ENCODE measurements around the gene IL1RN. TPM values are rescaled to one million over a fixed set of nuclear protein-coding genes. Genes with fewer than 3 reads are reported as not detected.

IL1RN gene
- total and polyA plus RNA-seq, 2 donors from 2014 or later, result 1.3 to 2.1 TPM

DNA sequence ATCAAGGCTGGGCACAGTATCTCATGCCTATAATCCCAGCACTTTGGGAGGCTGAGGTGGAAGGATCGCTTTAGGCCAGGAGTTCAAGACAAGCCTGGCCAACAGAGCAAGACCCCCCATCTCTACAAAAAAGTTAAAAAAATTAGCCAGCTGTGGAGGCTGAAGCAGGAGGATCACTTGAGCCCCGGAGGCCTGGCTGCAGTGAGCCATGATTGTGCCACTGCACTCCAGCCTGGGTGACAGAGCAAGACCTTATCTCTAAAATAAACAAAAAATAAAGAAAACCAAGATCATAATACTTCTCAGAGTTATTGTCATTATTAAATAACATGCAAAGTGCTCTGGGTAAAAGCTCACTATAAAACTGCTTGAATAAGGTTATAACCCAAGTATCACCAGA lies 14.9 kb downstream of the IL1RN start:
- DNase-seq (no peak), FAIRE-seq (no peak)
- Histone ChIP-seq H3K36me3 (ENCODE audit: control insufficient read depth in 2 of 3, insufficient read depth in 3 of 3, low read length in 3 of 3) (no peaks in the 10 kb centered on the region), H3K27ac (ENCODE audit: low read depth in 2 of 2, low read length in 2 of 2) (no peak overlapping the region), H3K27me3 (ENCODE audit: control insufficient read depth, insufficient read depth, low read length) (no peaks in the 10 kb centered on the region), H3K4me1 (ENCODE audit: control insufficient read depth in 2 of 3, insufficient read depth in 2 of 3, low read depth in 1 of 3, low read length in 3 of 3) (no peaks in the 10 kb centered on the region), H3K4me3 (ENCODE audit: low read length in 3 of 3) (no peak overlapping the region), H3K9ac (ENCODE audit: low read length in 3 of 3) (no peak overlapping the region), H3K9me3 (ENCODE audit: control insufficient read depth in 2 of 3, insufficient read depth in 1 of 3, low read length in 3 of 3) (no peaks in the 10 kb centered on the region)
- TF ChIP-seq, protein P1, sequence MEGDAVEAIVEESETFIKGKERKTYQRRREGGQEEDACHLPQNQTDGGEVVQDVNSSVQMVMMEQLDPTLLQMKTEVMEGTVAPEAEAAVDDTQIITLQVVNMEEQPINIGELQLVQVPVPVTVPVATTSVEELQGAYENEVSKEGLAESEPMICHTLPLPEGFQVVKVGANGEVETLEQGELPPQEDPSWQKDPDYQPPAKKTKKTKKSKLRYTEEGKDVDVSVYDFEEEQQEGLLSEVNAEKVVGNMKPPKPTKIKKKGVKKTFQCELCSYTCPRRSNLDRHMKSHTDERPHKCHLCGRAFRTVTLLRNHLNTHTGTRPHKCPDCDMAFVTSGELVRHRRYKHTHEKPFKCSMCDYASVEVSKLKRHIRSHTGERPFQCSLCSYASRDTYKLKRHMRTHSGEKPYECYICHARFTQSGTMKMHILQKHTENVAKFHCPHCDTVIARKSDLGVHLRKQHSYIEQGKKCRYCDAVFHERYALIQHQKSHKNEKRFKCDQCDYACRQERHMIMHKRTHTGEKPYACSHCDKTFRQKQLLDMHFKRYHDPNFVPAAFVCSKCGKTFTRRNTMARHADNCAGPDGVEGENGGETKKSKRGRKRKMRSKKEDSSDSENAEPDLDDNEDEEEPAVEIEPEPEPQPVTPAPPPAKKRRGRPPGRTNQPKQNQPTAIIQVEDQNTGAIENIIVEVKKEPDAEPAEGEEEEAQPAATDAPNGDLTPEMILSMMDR (IDR thresholded peaks at IDR 0.05; ENCODE audit: borderline replicate concordance, extremely low read depth, insufficient read depth), result no peak
- intact Hi-C loops (cut with DNase I), result no loop called here

DNA sequence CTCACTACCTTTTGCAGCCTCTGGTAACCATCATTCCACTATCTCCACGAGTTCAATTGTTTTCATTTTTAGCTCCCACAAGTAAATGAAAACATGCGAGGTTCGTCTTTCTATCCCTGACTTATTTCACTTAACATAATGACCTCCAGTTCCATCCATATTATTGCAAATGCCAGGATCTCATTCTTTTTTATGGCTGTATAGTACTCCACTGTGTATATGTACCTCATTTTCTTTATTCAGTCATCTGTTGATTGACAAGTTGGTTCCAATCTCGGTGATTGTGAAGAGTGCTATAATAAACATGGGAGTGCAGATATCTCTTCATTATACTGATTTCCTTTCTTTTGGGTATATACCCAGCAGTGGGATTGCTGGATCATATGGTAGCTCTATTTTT lies 16.9 kb downstream of the IL1RN start:
- H3K27ac ChIP-seq (ENCODE audit: low read depth in 2 of 2, low read length in 2 of 2), result no peak overlapping the region
- no peaks in the 10 kb centered on the region for H3K27me3 ChIP-seq (ENCODE audit: control insufficient read depth, insufficient read depth, low read length)
- no peak overlapping the region for H3K9ac ChIP-seq (ENCODE audit: low read length in 3 of 3)
- H3K4me3 ChIP-seq (ENCODE audit: low read length in 3 of 3), result no peak overlapping the region
- TF ChIP-seq, protein P1 (IDR thresholded peaks at IDR 0.05; ENCODE audit: borderline replicate concordance, extremely low read depth, insufficient read depth), result no peak
- no peaks in the 10 kb centered on the region for H3K4me1 ChIP-seq (ENCODE audit: control insufficient read depth in 2 of 3, insufficient read depth in 2 of 3, low read depth in 1 of 3, low read length in 3 of 3)
- intact Hi-C loops (cut with DNase I), result no loop called here
- H3K36me3 ChIP-seq (ENCODE audit: control insufficient read depth in 2 of 3, insufficient read depth in 3 of 3, low read length in 3 of 3), result no peaks in the 10 kb centered on the region
- no peaks in the 10 kb centered on the region for H3K9me3 ChIP-seq (ENCODE audit: control insufficient read depth in 2 of 3, insufficient read depth in 1 of 3, low read length in 3 of 3)
- FAIRE-seq (no peak), DNase-seq (no peak)

DNA sequence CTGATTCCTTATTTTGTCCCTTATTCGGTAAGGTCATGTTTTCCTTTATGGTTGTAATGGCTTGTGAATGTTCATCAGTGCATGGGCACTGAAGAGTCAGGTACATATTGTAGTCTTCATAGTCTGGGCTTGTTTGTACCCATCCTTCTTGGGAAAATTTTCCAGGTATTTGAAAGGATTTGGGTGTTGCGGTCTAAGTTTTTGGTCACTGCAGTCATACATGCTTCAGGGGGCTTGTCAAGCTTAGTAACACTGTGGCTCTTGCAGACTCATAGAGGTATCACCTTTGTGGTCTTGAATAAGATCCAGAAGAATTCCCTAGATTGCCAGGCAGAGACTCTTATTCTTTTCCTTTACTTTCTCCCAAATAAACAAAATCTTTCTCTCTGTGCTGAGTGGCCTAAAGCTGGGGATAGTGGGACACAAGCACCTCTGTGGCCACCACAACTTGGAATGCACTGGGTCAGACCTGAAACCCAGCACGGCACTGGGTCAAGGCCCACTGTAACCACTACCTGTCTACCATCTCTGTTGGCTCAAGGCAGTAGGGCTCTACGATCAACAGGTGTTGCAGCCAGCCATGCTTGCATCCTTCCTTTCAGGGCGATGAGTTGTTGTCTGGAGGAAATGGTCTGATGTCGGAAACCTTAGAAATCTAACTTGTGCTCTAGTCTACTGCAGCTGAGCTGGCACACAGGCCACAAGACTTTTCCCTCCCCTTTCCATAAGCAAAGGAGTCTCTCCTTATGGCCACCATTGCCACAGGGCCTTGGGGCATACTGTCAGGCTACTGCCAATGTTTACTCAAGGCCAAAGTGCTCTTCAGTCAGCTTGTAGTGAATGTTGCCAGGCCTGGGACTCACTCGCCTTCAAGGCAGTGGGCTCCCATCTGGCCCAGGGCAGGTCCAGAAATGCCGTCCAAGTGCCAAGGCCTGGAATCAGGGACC lies 21.5 kb downstream of the IL1RN start:
- Histone ChIP-seq H3K4me1 (ENCODE audit: control insufficient read depth in 2 of 3, insufficient read depth in 2 of 3, low read depth in 1 of 3, low read length in 3 of 3) (no peaks in the 10 kb centered on the region), H3K27ac (ENCODE audit: low read depth in 2 of 2, low read length in 2 of 2) (no peak overlapping the region), H3K9ac (ENCODE audit: low read length in 3 of 3) (no peak overlapping the region), H3K27me3 (ENCODE audit: control insufficient read depth, insufficient read depth, low read length) (no peaks in the 10 kb centered on the region), H3K36me3 (ENCODE audit: control insufficient read depth in 2 of 3, insufficient read depth in 3 of 3, low read length in 3 of 3) (no peaks in the 10 kb centered on the region), H3K4me3 (ENCODE audit: low read length in 3 of 3) (no peak overlapping the region), H3K9me3 (ENCODE audit: control insufficient read depth in 2 of 3, insufficient read depth in 1 of 3, low read length in 3 of 3) (no peaks in the 10 kb centered on the region)
- intact Hi-C loops (cut with DNase I), result no loop called here
- TF ChIP-seq, protein P1 (IDR thresholded peaks at IDR 0.05; ENCODE audit: borderline replicate concordance, extremely low read depth, insufficient read depth), result no peak
- DNase-seq (no peak), FAIRE-seq (no peak)

Data from kidney (tissue), 14 donors.